Measurements from ENCODE around the gene HYCC1. TPM values are rescaled to one million over a fixed set of nuclear protein-coding genes. Genes with fewer than 3 reads are reported as not detected.
"Not testable (repeated sequence)": the region's sequence is repeated elsewhere in the genome, so short reads cannot be mapped to it uniquely, and the experiment has no call there.

The HYCC1 gene
- total RNA-seq = 10 to 100 TPM; 16.2 to 19.6 TPM
- 10 to 100 TPM; 11.1 to 18.9 TPM for polyA plus RNA-seq

GRCh38 chr7:23013715-23014649, at the start of gene HYCC1:
TSS of gene HYCC1 (minus strand) at chr7:23014130. CDS start at chr7:22991111, 23,019 bp downstream.
- Mint-ChIP-seq H3K9me3 (no peaks in the 10 kb centered on the region), H3K4me3 (peak within 1 kb of the TSS; percentile 94 to 99 (median 97)), H3K36me3 (peaks cover 0 to 5% of the 10 kb centered on the region in 2 donors), H3K4me1 (peaks cover 12 to 28% (median 24%) of the 10 kb centered on the region in 4 donors), H3K27me3 (peaks cover 0 to 2% of the 10 kb centered on the region in 2 donors), H3K27ac (peak within 1 kb of the TSS; percentile 88 to 99 (median 93))
- CTCF ChIA-PET (ENCODE audit: partially characterized antibody) = interaction anchor here (4.4 kb wide), 1 partner anchor 41 kb away, joined by 20 read pairs; no protein-coding TSS in a partner anchor
- DNase-seq = peak; percentile 99 to 100 (median 100)
- Histone ChIP-seq H3K27ac (ENCODE audit: low read depth, low read length) (peak within 1 kb of the TSS; percentile 58), H3K4me1 (ENCODE audit: insufficient read depth, low read length) (peaks cover 49% of the 10 kb centered on the region), H3K27me3 (ENCODE audit: insufficient read depth, low read length) (no peaks in the 10 kb centered on the region), H3K9me3 (ENCODE audit: control insufficient read depth in 1 of 2, low read length in 2 of 2) (no peaks in the 10 kb centered on the region), H3K4me3 (ENCODE audit: low read length in 2 of 2) (peak within 1 kb of the TSS; percentile 55 to 76), H3K36me3 (ENCODE audit: insufficient read depth, low read length) (no peaks in the 10 kb centered on the region)
- POLR2A ChIA-PET (ENCODE audit: partially characterized antibody) = interaction anchor here (0.6 to 1.6 kb wide), 6 partner anchors 11 to 612 kb away, joined by 3 to 4 read pairs (median 3); partner anchors contain the start of genes KLHL7 and TRA2A
- intact Hi-C loops (cut with micrococcal nuclease) = loop anchor here (1.0 to 10.0 kb wide), 12 partner anchors 41 to 1587 kb away; partner anchors contain the start of genes CCDC126, IGF2BP3, KLHL7 and MALSU1

- no peak for DNase-seq
- H3K27me3 ChIP-seq (ENCODE audit: insufficient read depth, low read length) = no peaks in the 10 kb centered on the region
- CTCF ChIA-PET (ENCODE audit: partially characterized antibody) = no interaction called here
- H3K4me3 Mint-ChIP-seq = no peak overlapping the region
- no peaks in the 10 kb centered on the region for H3K4me1 Mint-ChIP-seq
- no peaks in the 10 kb centered on the region for H3K36me3 ChIP-seq (ENCODE audit: insufficient read depth, low read length)
- H3K36me3 Mint-ChIP-seq = no peaks in the 10 kb centered on the region
- no peaks in the 10 kb centered on the region for H3K9me3 ChIP-seq (ENCODE audit: control insufficient read depth in 1 of 2, low read length in 2 of 2)
- H3K27ac ChIP-seq (ENCODE audit: low read depth, low read length) = no peak overlapping the region
- no peak overlapping the region for H3K27ac Mint-ChIP-seq
- H3K27me3 Mint-ChIP-seq = peaks cover 1 to 2% of the 10 kb centered on the region in 2 donors
- H3K4me3 ChIP-seq (ENCODE audit: low read length in 2 of 2) = no peak overlapping the region
- H3K4me1 ChIP-seq (ENCODE audit: insufficient read depth, low read length) = no peaks in the 10 kb centered on the region
- intact Hi-C loops (cut with micrococcal nuclease) = no loop called here
- H3K9me3 Mint-ChIP-seq = no peaks in the 10 kb centered on the region
- POLR2A ChIA-PET (ENCODE audit: partially characterized antibody) = no interaction called here
Measured at GRCh38 chr7:23062452-23062851, 48.5 kb upstream of the HYCC1 start.

- POLR2A ChIA-PET (ENCODE audit: partially characterized antibody) = no interaction called here
- no peaks in the 10 kb centered on the region for H3K9me3 Mint-ChIP-seq
- no peak overlapping the region for H3K4me3 Mint-ChIP-seq
- Histone ChIP-seq H3K4me3 (ENCODE audit: low read length in 2 of 2) (no peak overlapping the region), H3K9me3 (ENCODE audit: control insufficient read depth in 1 of 2, low read length in 2 of 2) (no peaks in the 10 kb centered on the region), H3K27me3 (ENCODE audit: insufficient read depth, low read length) (no peaks in the 10 kb centered on the region), H3K4me1 (ENCODE audit: insufficient read depth, low read length) (no peaks in the 10 kb centered on the region), H3K36me3 (ENCODE audit: insufficient read depth, low read length) (no peaks in the 10 kb centered on the region), H3K27ac (ENCODE audit: low read depth, low read length) (no peak overlapping the region)
- H3K27ac Mint-ChIP-seq = no peak overlapping the region
- no peaks in the 10 kb centered on the region for H3K36me3 Mint-ChIP-seq
- no peak for DNase-seq
- intact Hi-C loops (cut with micrococcal nuclease) = no loop called here
- CTCF ChIA-PET (ENCODE audit: partially characterized antibody) = no interaction called here
- H3K4me1 Mint-ChIP-seq = no peaks in the 10 kb centered on the region
- H3K27me3 Mint-ChIP-seq = peaks cover 1 to 4% of the 10 kb centered on the region in 2 donors
Measured at GRCh38 chr7:23061327-23061726, 47.4 kb upstream of the HYCC1 start.

- Histone ChIP-seq H3K4me3 (ENCODE audit: low read length in 2 of 2) (no peak overlapping the region), H3K9me3 (ENCODE audit: control insufficient read depth in 1 of 2, low read length in 2 of 2) (no peaks in the 10 kb centered on the region), H3K4me1 (ENCODE audit: insufficient read depth, low read length) (no peaks in the 10 kb centered on the region), H3K27ac (ENCODE audit: low read depth, low read length) (no peak overlapping the region), H3K27me3 (ENCODE audit: insufficient read depth, low read length) (no peaks in the 10 kb centered on the region), H3K36me3 (ENCODE audit: insufficient read depth, low read length) (no peaks in the 10 kb centered on the region)
- Mint-ChIP-seq H3K36me3 (no peaks in the 10 kb centered on the region), H3K27me3 (peaks cover 4% of the 10 kb centered on the region in 2 donors), H3K9me3 (no peaks in the 10 kb centered on the region), H3K4me3 (no peak overlapping the region), H3K4me1 (no peaks in the 10 kb centered on the region), H3K27ac (no peak overlapping the region)
- ChIA-PET POLR2A (ENCODE audit: partially characterized antibody) (no interaction called here), CTCF (ENCODE audit: partially characterized antibody) (interaction anchor here (0.8 to 4.5 kb wide), 7 partner anchors 9 to 501 kb away, joined by 3 to 111 read pairs (median 5); no protein-coding TSS in a partner anchor)
- no peak for DNase-seq
- intact Hi-C loops (cut with micrococcal nuclease) = no loop called here
Measured at GRCh38 chr7:23058408-23059096, 44.6 kb upstream of the HYCC1 start.

GRCh38 chr7:23055582-23056178, 41.8 kb upstream of the HYCC1 start:
- Mint-ChIP-seq H3K27me3 (peaks cover 1 to 2% of the 10 kb centered on the region in 2 donors), H3K27ac (no peak overlapping the region), H3K4me1 (peaks cover 0 to 2% (median 0%) of the 10 kb centered on the region in 4 donors), H3K4me3 (no peak overlapping the region), H3K9me3 (no peaks in the 10 kb centered on the region), H3K36me3 (no peaks in the 10 kb centered on the region)
- Histone ChIP-seq H3K36me3 (ENCODE audit: insufficient read depth, low read length) (no peaks in the 10 kb centered on the region), H3K27ac (ENCODE audit: low read depth, low read length) (no peak overlapping the region), H3K4me3 (ENCODE audit: low read length in 2 of 2) (no peak overlapping the region), H3K27me3 (ENCODE audit: insufficient read depth, low read length) (no peaks in the 10 kb centered on the region), H3K4me1 (ENCODE audit: insufficient read depth, low read length) (no peaks in the 10 kb centered on the region), H3K9me3 (ENCODE audit: control insufficient read depth in 1 of 2, low read length in 2 of 2) (no peaks in the 10 kb centered on the region)
- peak; percentile 61 to 68 (median 66) for DNase-seq
- ChIA-PET POLR2A (ENCODE audit: partially characterized antibody) (interaction anchor here (0.6 to 1.5 kb wide), 2 partner anchors 43 to 232 kb away, joined by 3 to 4 read pairs; partner anchors contain the start of gene TOMM7), CTCF (ENCODE audit: partially characterized antibody) (interaction anchor here (0.6 to 4.8 kb wide), 61 partner anchors 10 to 946 kb away, joined by 3 to 111 read pairs (median 4); partner anchors contain the start of genes HYCC1 and IL6)
- intact Hi-C loops (cut with micrococcal nuclease) = loop anchor here (1.0 to 2.0 kb wide), 7 partner anchors 41 to 945 kb away; partner anchors contain the start of genes HYCC1 and TOMM7

- H3K9me3 Mint-ChIP-seq; DNase-seq; H3K4me1 Mint-ChIP-seq; H3K4me1 ChIP-seq (ENCODE audit: insufficient read depth, low read length); intact Hi-C loops (cut with micrococcal nuclease); H3K36me3 ChIP-seq (ENCODE audit: insufficient read depth, low read length); H3K9me3 ChIP-seq (ENCODE audit: control insufficient read depth in 1 of 2, low read length in 2 of 2); H3K27me3 Mint-ChIP-seq; H3K4me3 Mint-ChIP-seq; H3K27ac ChIP-seq (ENCODE audit: low read depth, low read length); H3K36me3 Mint-ChIP-seq; POLR2A ChIA-PET (ENCODE audit: partially characterized antibody); H3K27me3 ChIP-seq (ENCODE audit: insufficient read depth, low read length); H3K27ac Mint-ChIP-seq; H3K4me3 ChIP-seq (ENCODE audit: low read length in 2 of 2): not testable (repeated sequence)
- CTCF ChIA-PET (ENCODE audit: partially characterized antibody) = interaction anchor here (1.0 kb wide), 1 partner anchor 491 kb away, joined by 4 read pairs; no protein-coding TSS in a partner anchor
Measured at GRCh38 chr7:23051124-23051485, 37.2 kb upstream of the HYCC1 start.

Measured in CD4-positive, alpha-beta memory T cell (primary cell).